Measurements from ENCODE around the gene PSEN2. TPM values are rescaled to one million over a fixed set of nuclear protein-coding genes. Genes with fewer than 3 reads are reported as not detected.

Gene PSEN2
- total RNA-seq, 1 experiment from 2014 or later = 17.4 TPM

- no peak overlapping the region for H2AFZ ChIP-seq (ENCODE audit: low read length)
- H3K79me1 ChIP-seq (ENCODE audit: insufficient read depth, low read depth, low read length, poor library complexity, severe bottlenecking) = no peaks in the 10 kb centered on the region
- no peak overlapping the region for H3T11ph ChIP-seq (ENCODE audit: low read length)
- no peak for DNase-seq
- H4K5ac ChIP-seq (ENCODE audit: insufficient read length, low read depth, low read length) = no peak overlapping the region
- H4K91ac ChIP-seq (ENCODE audit: insufficient read length, low read depth, low read length) = no peak overlapping the region
- no peak overlapping the region for H2BK20ac ChIP-seq (ENCODE audit: low read depth, low read length, poor library complexity, severe bottlenecking)
- no peak overlapping the region for H3K27ac Mint-ChIP-seq
- H4K20me1 ChIP-seq (ENCODE audit: control insufficient read depth, insufficient read depth, insufficient read length) = no peaks in the 10 kb centered on the region
- no CpG with 5 or more reads among the region's 4 CpGs for WGBS (ENCODE audit: extremely low coverage, insufficient read length, low lambda C conversion rate)
- H3K27me3 ChIP-seq (ENCODE audit: insufficient read depth, low read length) = no peaks in the 10 kb centered on the region
- no peak overlapping the region for H3K14ac ChIP-seq (ENCODE audit: insufficient read depth, low read length)
- no peak overlapping the region for H3K27ac ChIP-seq (ENCODE audit: insufficient read length, low read depth, low read length)
- H3K9me3 ChIP-seq (ENCODE audit: control insufficient read depth, low read depth, low read length) = no peaks in the 10 kb centered on the region
- no peaks in the 10 kb centered on the region for H3K23me2 ChIP-seq (ENCODE audit: insufficient read length, low read depth, low read length, poor library complexity, severe bottlenecking)
- no peak for TF ChIP-seq CTCF (conservative IDR thresholded peaks at IDR 0.05)
- H2BK120ac ChIP-seq (ENCODE audit: low read depth, low read length, poor library complexity, severe bottlenecking) = no peak overlapping the region
- peaks cover 21 to 24% of the 10 kb centered on the region in 2 experiments for H3K4me1 Mint-ChIP-seq
- H3K79me2 ChIP-seq (ENCODE audit: insufficient read depth, low read length) = no peaks in the 10 kb centered on the region
- no peak overlapping the region for H3K9ac ChIP-seq (ENCODE audit: extremely low read depth, insufficient read length, low read length)
- H3K4me3 Mint-ChIP-seq = no peak overlapping the region
- no peak overlapping the region for H3K56ac ChIP-seq (ENCODE audit: insufficient read length, low read depth, low read length)
- no peak overlapping the region for H3K23ac ChIP-seq (ENCODE audit: insufficient read length, low read depth, low read length)
- peaks cover 0 to 5% (median 0%) of the 10 kb centered on the region in 3 experiments; a peak in 1 of 7 replicates for H3K36me3 Mint-ChIP-seq (ENCODE audit: insufficient read depth in 1 of 3, low read depth in 3 of 3)
- H3K4me2 ChIP-seq (ENCODE audit: insufficient read depth, insufficient read length, low read length) = no peak overlapping the region
- no peaks in the 10 kb centered on the region; a peak in 1 of 5 replicates for H3K9me3 Mint-ChIP-seq
- no peak overlapping the region for H2BK15ac ChIP-seq (ENCODE audit: low read depth, low read length)
- H3K27me3 Mint-ChIP-seq (ENCODE audit: low read depth) = peaks cover 8% of the 10 kb centered on the region
- no peak overlapping the region for H2BK5ac ChIP-seq (ENCODE audit: insufficient read length, low read length)
- no peak overlapping the region for H3K4ac ChIP-seq (ENCODE audit: low read depth, low read length)
- H3K18ac ChIP-seq (ENCODE audit: insufficient read length, low read depth, low read length) = no peak overlapping the region
- no peak overlapping the region for H2AK5ac ChIP-seq (ENCODE audit: insufficient read length, low read length)
- H2BK12ac ChIP-seq (ENCODE audit: insufficient read length, low read depth, low read length) = no peak overlapping the region
- H3K4me1 ChIP-seq (ENCODE audit: insufficient read depth, low read length) = peaks cover 9% of the 10 kb centered on the region; the same call in 1 of the 2 replicates
- no peak overlapping the region for H4K8ac ChIP-seq (replicated peaks; ENCODE audit: insufficient read length, low read depth, low read length)
These were observed 6.1 kb upstream of the PSEN2 start for GRCh38 chr1:226864311-226864710.
